GM13976 (cell line): ENCODE results near the gene SLC9A5.

Experiments
- DNase-seq: peaks from one replicate; pipeline ENCODE4 v3.0.0; 2012; ENCODE audit warnings: low spot score
- in situ Hi-C: fragments of 300-500 bp; cut with MboI; formaldehyde crosslinking; loops from one replicate; pipeline ENCODE4 v1.12.0; 2022; ENCODE audit warnings: low sequenced_read_pairs, mixed read lengths, inconsistent platforms; ENCODE audit not compliant: unreplicated experiment
- TF ChIP-seq, protein P1 (sequence below): IDR thresholded peaks from 2 replicates; pipeline ENCODE4 v1.5.1; 2012; ENCODE audit warnings: borderline replicate concordance, mild to moderate bottlenecking; ENCODE audit not compliant: insufficient read depth; ENCODE audit errors: extremely low read depth, missing control alignments, control extremely low read depth

Gene SLC9A5

DNA sequence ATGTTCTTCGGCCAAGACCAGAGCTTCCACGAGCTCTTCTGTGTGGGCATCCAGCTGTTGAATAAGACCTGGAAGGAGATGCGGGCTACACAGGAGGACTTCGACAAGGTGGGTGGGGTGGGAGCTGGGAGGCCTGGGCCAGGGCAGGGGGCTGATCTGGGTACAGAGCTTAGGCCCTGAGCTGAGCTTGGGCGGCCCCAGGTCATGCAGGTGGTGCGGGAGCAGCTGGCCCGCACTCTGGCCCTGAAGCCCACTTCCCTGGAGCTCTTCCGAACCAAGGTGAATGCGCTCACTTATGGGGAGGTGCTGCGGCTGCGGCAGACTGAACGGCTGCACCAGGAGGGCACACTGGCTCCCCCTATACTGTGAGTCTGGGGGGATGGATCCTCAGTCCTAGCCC lies 46.4 kb upstream of the SLC9A5 start:
- DNase-seq: peak; percentile 42
- TF ChIP-seq, protein P1, sequence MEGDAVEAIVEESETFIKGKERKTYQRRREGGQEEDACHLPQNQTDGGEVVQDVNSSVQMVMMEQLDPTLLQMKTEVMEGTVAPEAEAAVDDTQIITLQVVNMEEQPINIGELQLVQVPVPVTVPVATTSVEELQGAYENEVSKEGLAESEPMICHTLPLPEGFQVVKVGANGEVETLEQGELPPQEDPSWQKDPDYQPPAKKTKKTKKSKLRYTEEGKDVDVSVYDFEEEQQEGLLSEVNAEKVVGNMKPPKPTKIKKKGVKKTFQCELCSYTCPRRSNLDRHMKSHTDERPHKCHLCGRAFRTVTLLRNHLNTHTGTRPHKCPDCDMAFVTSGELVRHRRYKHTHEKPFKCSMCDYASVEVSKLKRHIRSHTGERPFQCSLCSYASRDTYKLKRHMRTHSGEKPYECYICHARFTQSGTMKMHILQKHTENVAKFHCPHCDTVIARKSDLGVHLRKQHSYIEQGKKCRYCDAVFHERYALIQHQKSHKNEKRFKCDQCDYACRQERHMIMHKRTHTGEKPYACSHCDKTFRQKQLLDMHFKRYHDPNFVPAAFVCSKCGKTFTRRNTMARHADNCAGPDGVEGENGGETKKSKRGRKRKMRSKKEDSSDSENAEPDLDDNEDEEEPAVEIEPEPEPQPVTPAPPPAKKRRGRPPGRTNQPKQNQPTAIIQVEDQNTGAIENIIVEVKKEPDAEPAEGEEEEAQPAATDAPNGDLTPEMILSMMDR: no peak
- in situ Hi-C loops: no loop called here

DNA sequence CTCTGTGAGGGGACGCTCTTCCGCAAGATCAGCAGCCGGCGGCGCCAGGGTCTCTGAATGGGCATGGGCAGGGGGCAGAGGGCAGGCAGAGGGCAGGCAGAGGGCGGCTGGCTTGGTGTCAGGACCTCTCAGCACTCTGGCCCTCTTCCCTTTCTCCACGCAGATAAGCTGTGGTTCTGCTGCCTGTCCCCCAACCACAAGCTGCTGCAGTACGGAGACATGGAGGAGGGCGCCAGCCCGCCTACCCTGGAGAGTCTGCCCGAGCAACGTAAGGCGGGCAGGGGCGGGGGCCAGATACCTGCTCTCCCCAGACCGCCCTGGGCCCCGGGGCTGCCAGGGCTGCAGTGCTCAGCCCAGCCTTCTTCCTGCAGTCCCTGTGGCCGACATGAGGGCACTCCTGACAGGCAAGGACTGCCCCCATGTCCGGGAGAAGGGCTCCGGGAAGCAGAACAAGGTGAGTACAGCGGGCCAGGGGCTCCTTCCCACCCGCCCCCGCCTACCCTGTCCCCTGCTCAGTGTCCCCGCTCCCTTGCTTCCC lies 45.8 kb upstream of the SLC9A5 start:
- TF ChIP-seq, protein P1: no peak
- DNase-seq: peak; percentile 35
- in situ Hi-C loops: no loop called here

DNA sequence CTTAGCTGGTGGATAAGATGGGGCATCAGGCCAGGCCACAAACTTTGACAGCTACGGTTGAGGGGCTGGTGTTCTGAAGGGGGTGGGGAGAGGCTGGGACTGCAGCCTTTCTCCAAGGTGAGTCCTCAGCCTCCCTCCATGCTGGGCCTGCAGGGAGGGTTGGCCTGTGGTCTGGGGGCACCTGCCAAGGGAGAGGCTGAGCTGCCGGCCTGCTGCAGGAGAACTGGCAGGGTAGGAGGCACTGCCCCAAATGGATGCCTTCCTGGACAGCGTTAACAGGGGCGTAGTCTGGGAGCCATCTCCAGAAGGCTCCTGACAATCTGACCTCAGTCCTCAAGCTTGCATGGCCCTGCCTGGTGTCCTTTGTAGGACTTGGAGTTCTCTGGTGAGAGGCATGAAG lies 44.7 kb upstream of the SLC9A5 start:
- in situ Hi-C loops: no loop called here
- DNase-seq: peak; percentile 22
- TF ChIP-seq, protein P1: no peak

DNA sequence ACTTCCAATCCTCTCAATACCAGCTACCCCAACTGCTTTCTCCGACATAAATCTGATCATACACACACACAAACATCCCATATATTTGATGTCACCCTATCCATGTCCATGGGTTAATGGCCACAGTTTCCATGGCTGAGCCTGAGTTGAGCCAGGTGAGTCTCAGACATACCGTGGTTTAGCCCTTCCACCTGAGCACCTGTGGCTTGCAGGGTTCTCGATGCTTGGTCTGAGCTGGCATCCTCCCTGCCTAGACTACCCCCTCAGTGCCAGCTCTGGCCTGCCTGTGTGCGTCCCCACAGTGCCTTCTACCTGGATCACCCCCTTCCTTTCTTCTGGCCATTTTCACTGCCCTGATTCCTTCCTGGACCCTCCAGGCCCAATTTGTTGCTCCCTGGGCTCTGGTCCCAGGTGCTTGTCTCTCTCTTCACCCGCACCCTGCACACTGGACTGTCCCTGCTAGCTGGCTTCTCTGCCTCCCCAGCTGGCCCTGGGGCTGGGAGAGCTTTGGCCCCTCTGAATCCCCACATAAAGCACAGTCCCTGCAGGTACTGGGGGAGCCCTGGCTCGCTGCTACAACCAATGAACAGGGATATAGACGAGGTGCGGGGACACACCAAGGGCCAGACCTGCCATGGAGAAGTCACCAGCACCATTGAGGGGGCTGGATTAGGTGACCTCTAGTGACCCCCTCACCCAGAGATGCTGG lies 42.5 kb upstream of the SLC9A5 start:
- DNase-seq: peak; percentile 25
- in situ Hi-C loops: no loop called here
- TF ChIP-seq, protein P1: no peak

DNA sequence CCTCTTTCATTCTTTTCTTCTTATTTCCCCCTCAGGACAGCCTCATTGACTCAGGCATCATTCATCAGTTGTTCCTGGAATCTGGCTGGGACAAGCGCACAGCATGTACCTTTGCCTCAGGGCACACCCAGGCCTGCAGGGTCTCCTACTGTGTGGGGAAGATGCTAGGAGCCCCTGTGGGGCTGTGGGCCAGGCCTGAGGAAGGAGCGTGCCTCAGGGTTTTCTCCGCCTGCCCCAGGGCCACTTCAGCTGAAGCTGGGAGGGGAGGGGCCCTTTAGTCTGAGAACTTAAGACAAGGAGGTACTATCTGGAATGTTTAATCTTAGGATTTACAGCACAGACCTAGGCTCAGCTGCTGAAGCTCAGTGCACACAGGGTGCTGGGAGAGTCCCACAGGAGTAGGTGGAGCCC lies 41.9 kb upstream of the SLC9A5 start:
- no peak for DNase-seq
- in situ Hi-C loops: no loop called here
- TF ChIP-seq, protein P1: no peak

DNA sequence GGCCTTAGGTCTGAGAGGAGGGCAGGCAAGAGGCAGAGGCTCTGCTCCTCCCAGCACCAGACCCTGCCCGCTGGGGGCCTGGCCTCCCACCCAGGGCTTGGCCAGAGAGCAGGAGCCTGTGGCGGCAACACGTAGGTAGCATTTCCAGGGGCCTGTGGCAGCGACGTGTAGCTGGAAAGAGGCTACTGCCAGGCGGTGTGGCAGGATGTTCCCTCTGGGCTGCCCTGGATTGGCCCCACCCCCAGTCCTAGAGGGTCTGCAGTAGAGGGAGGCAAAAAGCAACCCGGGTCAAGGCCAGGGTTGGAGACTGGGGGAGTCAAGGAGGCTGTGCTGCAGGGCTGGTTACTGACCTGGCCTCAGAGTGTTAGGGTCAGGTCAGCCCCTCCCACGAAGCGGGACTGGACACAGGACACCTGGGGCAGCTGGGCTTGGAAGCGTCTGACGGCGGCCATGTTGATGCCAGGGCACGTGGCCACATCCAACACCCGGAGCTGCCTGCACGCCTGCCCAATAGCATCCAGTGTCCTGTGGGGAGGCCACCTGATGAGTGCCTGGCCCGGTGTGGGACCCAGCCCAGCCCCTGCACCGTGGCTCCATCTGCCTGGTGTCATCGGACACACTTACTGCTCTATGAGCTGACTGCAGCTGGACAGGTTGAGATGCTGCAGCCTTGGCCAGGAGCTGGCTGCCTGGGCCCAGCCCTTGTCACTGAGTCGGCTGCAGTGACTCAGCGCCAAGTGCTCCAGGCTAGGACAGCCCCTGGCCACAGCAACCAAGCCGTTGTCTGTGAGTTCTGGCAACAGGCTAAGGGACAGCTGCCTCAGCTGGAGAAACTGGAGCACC lies 41.3 kb upstream of the SLC9A5 start:
- in situ Hi-C loops: no loop called here
- TF ChIP-seq, protein P1: no peak
- DNase-seq: peak; percentile 41
